Measurements from ENCODE around the gene MCMBP.

- no peak for TF ChIP-seq POLR2A (IDR thresholded peaks at IDR 0.05; ENCODE audit: low read depth, low read length)
- no peak for TF ChIP-seq CTCF (IDR thresholded peaks at IDR 0.05; ENCODE audit: extremely low read depth in 1 of 2, insufficient read depth in 1 of 2, low read depth in 1 of 2, low read length in 2 of 2)
- TF ChIP-seq GATA2 (IDR thresholded peaks at IDR 0.05; ENCODE audit: insufficient read depth, insufficient read length, low read depth, low read length) = no peak
- no peak for TF ChIP-seq FOS (IDR thresholded peaks at IDR 0.05; ENCODE audit: borderline replicate concordance, insufficient read depth, low read length)
- no peak for TF ChIP-seq EZH2 (IDR thresholded peaks at IDR 0.05; ENCODE audit: borderline replicate concordance, low read depth, low read length, severe bottlenecking)
- TF ChIP-seq MYC (IDR thresholded peaks at IDR 0.05; ENCODE audit: low read depth, low read length) = no peak
- TF ChIP-seq MAX (IDR thresholded peaks at IDR 0.05; ENCODE audit: insufficient read depth, insufficient read length) = no peak
Observed at GRCh38 chr10:119830851-119831250, 41.8 kb downstream of the MCMBP start.

Measured in endothelial cell of umbilical vein (primary cell).